Hematopoietic multipotent progenitor cell treated with erythropoietin and hydrocortisone succinate and interleukin-3 and kit ligand, for 17 days (in vitro differentiated cells): Measurements from ENCODE around the gene DTX1.

Experiments
- DNase-seq: peaks from one replicate; pipeline ENCODE4 v3.0.0-alpha.2; 2015; ENCODE audit warnings: low spot score

The DTX1 gene

DNA sequence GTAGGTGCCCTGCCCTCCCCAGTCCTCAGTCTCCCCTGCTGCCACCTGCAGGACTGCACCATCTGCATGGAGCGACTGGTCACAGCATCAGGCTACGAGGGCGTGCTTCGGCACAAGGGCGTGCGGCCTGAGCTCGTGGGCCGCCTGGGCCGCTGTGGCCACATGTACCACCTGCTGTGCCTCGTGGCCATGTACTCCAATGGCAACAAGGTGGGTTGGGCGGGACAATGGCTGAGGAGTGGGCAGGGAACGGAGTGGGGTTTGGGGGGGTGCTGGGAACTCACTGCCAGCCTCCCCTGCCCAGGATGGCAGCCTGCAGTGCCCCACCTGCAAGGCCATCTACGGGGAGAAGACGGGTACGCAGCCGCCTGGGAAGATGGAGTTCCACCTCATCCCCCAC lies 38.2 kb downstream of the DTX1 start:
- no peak for DNase-seq

DNA sequence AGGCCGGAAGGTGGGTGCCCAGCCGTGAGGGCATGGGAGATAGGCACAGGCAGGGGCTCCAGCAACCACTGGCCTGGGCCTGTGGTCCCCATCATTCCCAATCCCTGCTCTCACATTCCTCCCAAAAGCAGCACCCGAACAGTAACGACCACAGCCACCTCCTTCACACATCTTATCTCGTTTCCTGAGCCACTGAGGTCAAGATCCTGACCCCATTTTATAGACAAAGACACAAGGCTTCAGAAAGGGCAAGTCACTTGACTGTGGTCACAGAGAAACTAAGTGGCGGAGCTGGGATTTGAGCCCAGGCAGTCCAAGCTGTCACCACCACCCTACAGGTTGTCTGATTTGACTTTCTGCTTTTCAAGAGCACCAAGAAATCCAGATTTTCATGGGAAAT lies 38.9 kb downstream of the DTX1 start:
- no peak for DNase-seq

DNA sequence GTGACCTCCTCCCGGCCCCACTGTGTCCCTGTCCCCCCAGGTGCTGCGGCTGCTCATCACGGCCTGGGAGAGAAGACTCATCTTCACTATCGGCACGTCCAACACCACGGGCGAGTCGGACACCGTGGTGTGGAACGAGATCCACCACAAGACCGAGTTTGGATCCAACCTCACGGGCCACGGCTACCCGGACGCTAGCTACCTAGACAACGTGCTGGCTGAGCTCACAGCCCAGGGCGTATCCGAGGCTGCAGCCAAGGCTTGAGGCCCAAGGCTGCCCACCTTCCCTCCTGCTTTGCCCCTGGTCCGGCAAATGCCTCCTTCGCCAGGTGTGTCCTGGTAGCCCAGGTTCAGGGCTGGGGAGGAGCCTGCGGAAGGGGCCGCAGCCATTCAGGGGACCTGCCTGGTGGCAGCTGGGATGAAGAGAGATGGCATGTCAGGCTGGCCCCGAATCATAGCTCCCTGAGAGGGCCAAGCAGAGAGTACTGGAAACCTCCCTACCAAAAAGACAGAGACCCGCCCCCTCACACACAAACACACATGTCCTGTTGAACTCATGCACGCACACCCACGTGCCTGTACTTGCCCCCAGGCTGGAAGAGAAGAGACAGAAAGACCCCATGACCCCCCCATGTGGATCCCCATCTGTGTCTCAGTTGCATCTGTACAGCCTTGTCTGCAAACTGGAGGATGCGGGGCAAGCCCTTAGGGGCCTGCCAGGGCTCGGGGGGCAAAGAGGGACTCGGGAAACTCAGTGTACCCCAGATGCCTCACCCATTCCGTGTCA lies 40.3 kb downstream of the DTX1 start:
- DNase-seq, result no peak

DNA sequence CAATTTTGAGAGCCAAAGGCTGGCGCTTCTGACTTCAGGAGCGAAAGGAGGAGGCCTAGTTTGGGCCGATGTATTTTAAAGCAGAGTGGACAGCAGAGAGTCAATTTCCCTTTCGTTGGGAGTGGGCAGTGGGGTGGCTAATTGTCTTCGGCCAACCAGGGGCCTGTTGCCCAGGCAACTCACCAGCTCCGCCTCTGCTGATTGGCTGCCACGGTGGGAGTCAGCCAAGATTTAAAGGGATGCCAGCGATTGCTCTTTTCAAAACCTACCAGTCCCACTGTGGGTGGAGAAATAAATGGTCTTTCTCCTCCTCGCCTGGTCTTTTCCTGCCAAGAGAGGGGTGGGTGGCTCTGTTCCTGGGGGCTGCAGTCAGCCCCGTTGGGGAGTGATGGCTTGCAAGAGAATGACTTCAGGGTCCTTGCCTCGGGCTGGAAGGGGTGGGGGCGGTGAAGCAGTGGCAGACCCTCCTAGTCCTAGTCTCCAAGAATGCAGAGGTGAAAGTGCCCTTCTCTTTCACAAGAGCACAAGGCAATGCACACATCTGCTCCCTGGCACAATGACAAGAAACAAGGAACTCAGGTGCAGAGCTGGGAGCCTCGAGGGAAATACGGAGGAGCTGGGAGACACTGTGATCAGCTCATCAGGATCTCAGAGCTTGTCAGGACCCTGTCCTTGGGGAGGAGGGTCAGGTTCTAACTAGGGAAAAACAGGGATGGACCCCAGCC lies 41.3 kb downstream of the DTX1 start:
- no peak for DNase-seq

DNA sequence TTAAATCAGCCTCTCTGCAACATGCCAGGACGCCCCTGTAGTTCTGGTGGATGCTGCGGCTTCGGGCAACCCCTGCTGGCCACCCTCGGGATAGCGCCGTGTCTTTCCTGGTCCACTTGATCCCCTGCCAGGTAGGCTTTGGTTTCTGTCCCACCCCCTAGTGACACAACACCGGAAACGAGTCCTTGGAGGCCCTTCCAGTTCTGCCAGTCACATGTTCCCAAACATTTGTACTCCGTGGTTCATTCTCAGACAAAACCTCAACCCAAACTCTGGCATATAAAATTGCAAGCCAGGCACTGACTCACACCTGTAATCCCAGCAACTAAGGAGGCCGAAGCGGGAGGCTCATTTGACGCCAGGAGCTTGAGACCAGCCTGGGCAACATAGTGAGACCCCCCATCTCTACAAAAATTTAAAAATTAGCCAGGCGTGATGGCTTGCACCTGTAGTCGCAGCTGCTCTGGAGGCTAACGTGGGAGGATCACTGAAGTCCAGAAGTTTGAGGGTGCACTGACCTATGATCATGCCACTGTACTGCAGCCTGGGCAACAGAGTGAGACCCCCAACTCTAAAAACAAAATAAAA lies 42.0 kb downstream of the DTX1 start:
- no peak for DNase-seq

DNA sequence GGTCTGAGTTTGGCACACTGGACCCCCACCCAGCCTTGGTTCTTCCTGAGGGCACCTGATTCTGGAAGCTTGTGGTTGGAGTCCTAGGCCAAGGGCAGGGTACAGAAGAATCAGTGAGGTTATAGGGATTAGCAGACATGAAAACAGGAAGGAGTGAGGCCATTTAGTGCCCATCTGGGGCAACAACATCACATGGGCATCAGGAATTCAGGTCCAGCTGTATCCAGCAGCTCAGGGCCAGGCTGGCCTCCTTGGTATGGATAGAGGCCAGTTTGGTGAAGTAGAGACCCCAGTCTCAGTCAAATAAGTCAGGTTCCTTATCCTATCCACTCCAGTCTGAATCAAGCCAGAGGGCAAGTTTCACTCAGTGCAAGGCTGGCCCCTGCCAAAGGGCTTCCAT lies 42.8 kb downstream of the DTX1 start:
- DNase-seq, result no peak

DNA sequence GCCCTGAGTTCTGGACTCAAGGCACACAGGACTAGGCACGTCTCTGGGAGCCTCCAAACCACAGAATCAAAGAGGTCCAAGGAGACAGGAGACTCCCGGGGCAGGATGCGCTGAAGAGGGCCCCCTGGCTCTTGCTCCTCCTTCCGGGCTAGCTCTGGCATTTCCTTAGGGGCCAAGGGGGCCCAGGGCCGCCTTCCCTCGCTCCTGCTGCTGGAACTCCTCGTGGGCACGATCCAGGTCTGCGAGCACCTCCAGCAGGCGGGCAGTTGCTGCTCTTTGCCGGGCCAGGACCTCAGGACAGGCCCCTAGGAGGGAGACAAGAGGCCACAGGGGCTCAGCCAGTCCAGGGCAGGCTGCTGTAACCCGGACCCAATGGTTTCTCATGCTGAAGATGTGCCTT lies 43.2 kb downstream of the DTX1 start:
- DNase-seq, result no peak

DNA sequence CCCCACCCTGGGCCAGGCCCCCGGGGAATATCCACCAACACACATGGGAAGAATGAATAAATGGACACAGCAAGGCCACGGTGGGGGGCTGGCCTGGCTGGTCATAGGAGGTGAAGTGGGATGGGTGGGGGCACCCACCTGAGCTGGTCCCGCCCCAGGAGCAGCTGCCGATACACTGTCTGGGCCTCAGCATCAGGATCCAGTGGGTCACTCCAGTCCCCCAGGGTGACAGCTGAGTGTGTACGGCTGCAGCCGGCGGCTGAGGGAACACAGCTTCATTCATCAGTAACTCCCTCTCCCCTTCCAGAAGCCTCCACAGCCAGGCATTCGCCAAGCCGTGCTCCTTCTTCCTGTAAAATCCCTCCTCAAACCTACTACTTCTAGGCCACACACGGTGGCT lies 45.2 kb downstream of the DTX1 start:
- no peak for DNase-seq

DNA sequence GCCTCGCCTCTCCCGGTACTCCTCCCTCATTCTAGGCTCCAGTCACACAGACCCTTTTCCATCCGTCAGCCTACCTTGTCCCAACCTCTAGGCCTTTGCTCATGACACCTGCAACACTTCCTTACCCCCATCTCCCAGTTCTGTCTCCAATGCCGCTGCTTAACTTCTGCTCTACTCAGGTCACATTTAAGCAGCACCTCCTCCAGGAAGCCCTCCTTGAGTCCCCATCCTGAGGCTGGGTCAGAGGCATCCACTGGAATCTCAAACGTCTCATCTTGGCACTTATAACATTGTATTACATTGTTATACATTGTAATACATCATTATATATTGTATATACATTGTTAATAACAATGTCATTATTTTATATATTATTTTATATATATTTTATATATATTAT lies 46.3 kb downstream of the DTX1 start:
- DNase-seq, result no peak

DNA sequence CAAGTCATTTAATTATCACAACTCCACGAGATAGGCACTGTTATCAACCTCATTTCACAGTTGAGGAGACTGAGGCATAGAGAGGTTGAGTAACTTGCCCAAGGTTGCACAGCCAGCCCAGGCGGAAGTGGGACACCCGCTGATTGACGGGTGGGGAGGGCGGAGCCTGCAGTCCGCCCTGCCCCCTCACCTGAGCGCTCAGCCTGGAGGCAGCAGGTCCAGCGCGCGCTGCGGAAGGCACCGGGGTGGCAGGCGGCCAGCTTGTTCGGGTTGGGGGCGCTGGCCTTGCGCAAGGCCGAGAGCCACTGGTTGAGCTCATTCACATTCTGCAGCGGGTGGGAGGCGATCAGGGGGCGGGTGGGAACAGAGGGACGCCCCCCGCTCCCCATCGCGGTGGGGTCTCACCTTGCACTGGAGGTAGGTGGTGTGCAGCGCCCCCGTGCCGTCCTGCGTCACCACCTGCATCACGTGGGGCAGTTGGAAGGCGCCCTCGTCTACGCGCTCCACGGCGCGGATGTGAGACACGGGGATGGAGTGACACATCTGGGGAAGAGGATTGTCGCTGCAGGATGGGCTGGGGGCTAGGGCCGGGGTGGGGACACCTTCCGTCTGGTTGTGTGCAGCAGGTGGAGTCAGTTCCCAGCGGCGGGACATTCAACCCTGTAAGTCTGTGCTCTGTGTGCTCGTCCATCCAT lies 47.4 kb downstream of the DTX1 start:
- DNase-seq, result no peak

DNA sequence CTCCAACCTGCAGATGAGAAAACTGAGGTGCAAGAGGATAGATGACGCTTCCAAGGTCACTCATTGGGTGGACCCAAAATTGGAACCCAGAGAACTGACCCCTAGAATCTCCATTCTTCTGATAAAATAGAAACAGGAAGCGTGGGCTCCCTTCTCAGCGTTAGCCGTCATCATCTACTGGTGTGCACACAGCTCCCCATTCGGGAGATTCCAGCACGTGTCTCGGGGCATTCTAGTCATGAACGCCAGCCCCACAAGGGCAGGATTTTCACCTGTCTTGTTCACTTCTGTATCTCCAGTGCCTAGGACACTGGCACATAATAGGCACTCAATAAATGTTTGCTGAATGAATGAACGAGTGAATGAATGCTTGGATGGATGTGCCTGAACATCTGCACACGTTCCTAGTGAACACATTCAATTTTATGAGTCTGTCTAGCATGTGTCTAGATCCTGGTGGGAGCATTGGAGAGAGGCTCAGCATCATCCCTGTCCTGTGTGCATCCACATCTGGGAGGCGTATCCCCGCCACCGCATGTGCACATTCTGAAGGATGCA lies 48.5 kb downstream of the DTX1 start:
- DNase-seq, result no peak

DNA sequence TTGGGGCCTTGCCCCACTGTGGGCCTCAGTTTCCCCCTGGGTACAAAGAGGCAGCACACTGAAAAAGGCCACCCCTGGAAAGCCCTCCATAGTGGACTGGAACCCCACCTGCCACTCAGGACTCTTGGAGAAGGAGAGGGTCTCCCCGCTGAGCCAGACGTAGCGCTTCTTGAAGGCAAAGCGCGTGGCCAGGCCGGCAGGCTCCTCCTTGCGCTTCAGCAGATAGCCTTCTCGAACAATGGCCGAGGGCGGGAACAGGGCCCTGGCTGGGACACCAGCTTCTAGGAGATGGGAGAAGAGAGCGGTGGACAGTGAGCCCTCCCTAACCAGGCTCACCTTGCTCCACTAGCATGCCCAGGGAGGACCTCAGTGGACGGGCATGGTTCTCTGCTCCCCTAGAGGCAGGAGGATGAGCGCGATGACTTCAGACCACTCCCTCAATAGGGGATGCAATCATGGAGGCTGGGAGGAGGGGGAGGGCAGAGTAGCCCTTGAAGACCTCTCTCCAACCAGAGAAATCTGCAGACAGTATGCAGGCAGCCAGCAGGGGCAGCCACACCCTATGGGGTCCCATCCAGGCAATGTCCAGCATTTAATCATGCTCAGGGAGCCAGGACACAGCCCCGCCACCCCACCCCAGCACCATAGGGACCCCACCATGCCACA lies 49.2 kb downstream of the DTX1 start:
- no peak for DNase-seq

DNA sequence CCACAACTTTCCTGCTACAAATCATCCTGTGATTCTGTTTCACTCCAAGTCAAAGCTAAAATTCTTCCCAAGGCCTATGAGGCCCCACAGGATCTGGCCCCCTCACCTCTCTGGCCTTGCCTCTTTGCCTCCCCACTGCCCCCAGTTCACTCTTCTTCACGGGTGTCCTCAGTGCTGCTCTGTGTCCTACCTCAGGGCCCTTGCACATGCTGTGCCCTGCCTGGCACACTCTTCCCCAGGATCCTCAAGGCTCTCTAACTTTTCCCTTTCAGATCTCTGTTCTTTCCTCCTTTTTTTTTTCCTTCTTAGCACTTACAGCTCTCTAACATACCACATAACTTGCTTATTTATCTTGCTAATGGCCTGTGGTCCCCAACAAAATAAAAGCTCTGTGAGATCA lies 49.8 kb downstream of the DTX1 start:
- no peak for DNase-seq

DNA sequence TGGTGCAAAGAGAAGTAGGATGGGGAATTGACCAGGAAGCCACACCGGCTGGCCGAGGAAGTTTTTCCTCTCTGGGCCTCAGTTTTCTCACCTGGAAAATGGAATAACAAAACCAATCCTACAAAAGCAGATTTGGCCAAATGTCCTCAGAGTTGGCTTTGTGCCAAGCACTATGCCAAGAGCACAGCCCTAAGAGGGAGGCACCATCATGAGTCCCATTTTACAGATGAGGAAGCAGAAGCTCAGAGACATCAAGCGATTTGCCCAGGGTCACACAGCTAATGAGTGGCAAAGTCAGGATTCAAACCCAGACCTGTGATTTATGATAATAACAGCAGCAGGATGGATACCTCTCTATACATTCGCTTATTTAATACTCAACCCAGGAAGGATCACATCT lies 51.8 kb downstream of the DTX1 start:
- no peak for DNase-seq

DNA sequence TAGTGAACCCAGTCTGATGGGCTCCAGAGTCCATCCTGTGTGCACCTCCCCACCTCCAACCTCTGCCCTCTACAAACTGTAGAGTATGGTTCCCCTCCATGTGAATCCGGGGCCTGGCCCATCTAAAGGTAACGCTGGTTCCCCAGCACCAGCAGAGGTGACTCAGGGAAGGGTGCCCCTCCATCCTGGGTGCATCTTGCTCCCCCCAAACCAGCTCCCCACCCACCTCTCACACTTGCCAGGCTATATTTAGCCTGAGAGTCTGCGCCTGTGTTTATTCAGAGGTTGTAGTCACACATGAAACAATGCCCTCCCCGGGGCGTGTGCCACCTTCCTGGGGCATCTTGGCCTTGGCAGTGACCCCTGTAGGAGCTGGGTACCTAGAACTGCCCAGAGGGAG lies 52.8 kb downstream of the DTX1 start:
- DNase-seq, result no peak

DNA sequence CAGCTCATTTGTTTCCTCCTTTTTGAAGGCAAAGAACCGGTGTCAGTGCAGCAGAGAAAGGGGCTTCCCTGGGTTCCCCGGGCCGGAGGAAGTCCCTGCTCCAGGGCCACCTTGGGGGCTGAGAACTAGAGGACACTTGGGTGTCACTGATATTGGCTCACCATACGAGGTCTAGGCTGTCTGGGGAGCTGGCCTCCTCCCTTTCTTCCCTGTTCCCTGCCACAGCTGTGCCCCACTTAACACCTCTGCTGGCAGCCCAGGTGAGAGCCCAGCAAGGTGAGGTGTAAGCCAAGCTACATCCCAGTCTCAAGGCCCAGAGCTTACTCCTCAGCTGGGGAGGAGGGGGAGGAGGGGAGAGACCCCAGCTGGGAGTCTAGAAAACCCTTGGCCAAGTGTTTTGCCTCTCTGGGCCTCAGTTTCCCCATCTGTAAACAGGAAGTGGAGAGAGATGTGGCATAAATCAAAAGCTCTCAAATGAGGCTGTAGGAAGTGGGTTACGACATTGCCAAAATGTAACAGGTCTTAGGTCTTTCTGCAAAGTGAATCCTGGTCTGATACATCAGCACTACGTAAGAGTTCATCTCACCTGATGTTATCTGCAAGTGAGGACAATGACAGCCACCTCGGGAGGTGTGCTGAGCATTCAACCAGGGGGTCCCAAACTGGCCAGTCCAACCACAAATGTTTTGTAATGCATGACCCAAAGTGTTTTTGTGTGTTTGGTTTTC lies 53.5 kb downstream of the DTX1 start:
- DNase-seq, result no peak

DNA sequence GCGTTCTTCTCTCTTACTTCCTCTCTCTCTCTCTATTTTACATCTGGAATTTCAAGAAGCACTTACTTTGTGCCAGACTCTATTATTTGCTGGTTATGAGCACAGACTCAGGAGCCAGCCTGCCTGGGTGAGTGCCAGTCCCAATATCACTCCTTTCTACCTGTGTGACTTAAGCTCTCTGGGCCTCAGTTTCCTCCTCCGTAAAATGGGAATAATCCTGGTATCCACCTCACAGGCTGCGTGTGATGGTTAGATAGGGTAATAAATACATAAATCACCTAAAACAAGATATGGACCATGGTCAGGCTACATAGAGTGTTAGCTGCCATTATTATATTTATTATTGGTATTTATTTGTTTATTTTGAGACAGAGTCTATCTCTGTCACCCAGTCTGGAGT lies 54.7 kb downstream of the DTX1 start:
- DNase-seq, result no peak

DNA sequence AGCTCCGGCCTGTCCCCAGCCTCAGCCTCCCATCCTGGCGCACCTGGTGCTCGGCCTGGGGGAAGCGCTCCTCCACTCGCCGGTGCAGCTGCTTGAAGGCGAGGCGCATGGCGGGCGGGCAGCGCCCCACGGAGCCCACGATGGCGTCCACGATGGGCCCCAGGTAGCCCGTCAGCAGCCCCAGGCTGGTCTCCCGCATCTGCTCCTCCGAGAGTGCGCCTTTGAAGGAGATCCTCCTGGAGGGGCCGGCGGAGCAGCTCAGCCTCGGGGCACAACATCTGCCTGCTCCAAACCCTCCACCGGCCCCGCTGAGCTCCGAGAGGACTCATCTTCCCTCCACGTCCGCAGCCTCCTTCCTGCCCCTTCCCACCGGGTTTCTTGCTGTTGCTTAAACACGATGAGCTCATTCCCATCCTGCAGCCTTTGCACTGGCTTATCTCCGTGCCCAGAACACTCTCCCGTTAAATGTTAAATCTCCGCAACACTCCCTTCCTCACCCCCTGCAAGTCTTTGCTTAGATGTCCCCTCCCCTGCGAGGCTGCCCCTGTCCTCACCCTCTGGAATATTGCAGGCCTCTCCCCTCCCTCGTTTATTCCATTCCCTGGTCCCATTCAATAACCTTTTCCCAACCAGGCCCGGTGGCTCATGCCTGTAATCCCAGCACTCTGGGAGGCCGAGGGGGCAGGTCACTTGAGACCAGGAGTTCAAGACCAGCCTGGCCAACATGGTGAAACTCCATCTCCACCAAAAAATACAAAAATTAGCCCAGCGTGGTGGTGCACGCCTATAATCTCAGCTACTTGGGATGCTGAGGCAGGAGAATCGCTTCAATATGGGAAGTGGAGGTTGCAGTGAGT lies 55.7 kb downstream of the DTX1 start:
- DNase-seq, result no peak

DNA sequence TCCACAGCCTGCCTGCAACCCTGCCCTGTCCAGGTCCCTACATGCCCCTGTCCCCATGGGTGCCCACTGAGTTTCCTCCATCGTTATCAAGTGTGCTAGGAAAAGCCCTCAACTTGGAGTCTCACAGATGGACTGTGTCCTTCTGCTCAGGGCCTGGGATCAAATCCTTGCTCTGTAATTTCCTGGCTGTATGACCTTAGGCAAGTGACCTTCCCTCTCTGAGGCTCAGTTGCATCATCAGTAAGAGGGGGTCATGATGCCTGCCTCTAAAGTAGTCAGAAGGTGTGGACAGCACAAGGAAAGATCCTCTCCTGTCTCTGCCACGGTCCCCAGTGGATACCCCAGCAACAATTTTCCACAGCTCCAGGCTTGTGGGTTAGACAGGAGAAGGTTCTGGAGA lies 56.9 kb downstream of the DTX1 start:
- no peak for DNase-seq

DNA sequence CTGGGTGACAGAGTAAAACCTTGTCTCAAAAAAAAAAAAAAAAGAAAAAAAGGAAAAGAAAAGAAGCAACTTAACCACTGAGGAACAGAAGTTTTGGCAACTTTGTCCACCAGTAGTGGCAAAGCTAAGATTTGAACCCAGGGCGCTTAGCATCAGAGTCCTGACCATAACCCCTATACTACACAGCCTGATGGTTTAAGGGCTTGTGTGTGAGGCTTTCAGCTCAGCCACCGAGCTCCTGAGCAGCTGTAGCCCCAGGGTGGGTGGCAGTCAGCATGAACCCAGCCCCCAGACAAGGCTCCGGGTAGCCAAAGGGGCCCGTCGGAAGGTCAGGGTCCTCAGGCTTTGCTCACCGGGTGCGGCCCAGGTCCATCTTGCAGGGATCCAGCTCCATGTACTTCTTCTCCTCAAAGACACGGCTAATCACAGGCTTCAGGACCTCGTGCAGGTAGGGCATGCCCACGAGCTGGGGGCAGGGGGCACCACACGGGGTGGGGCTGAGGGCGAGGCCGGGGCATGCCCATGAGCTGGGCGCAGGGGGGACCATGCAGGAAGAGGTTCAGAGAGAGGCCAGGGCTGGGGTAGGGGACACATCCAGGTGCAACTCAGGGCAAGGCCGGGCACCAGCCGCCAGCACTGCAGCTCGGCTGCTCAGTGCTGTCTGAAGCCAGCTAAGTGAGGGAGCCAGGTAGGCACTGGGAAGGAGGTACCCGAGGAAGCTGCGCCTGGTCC lies 58.1 kb downstream of the DTX1 start:
- DNase-seq, result no peak
